IPS-20b (cell line): ENCODE data around the gene ADAM10.

Source experiments
- H3K27ac ChIP-seq: one replicate; pipeline ENCODE4 v1.5.1; 2013; ENCODE audit warnings: low read length
- H3K27me3 ChIP-seq: 2 replicates; pipeline ENCODE4 v1.6.1; 2013; ENCODE audit warnings: mild to moderate bottlenecking, low read length, inconsistent platforms; ENCODE audit not compliant: insufficient read depth
- H3K36me3 ChIP-seq: 2 replicates; pipeline ENCODE4 v1.6.1; 2013; ENCODE audit warnings: low read depth, mild to moderate bottlenecking, inconsistent platforms, low read length, moderate library complexity; ENCODE audit not compliant: insufficient read depth
- H3K4me1 ChIP-seq: 2 replicates; pipeline ENCODE4 v1.6.1; 2013; ENCODE audit warnings: mild to moderate bottlenecking, control low read depth, inconsistent platforms, low read length, moderate library complexity; ENCODE audit not compliant: insufficient read depth
- H3K4me3 ChIP-seq: 2 replicates; pipeline ENCODE4 v1.5.1; 2013; ENCODE audit warnings: mild to moderate bottlenecking, low read length, inconsistent platforms
- H3K9ac ChIP-seq: 2 replicates; pipeline ENCODE4 v1.6.1; 2013; ENCODE audit warnings: low read depth, mild to moderate bottlenecking, inconsistent platforms, low read length, moderate library complexity
- H3K9me3 ChIP-seq: 2 replicates; pipeline ENCODE4 v1.6.1; 2013; ENCODE audit warnings: mild to moderate bottlenecking, low read depth, low read length, inconsistent platforms; ENCODE audit not compliant: insufficient read depth

The ADAM10 gene

GRCh38 chr15:58585693-58586443 is 163.6 kb downstream of the ADAM10 start:
- Histone ChIP-seq H3K36me3 (no peaks in the 10 kb centered on the region), H3K9me3 (no peaks in the 10 kb centered on the region), H3K27me3 (no peaks in the 10 kb centered on the region), H3K27ac (no peak overlapping the region), H3K4me3 (no peak overlapping the region), H3K9ac (no peak overlapping the region), H3K4me1 (no peaks in the 10 kb centered on the region)

GRCh38 chr15:58584789-58585461 is 164.6 kb downstream of the ADAM10 start:
- H3K4me1 ChIP-seq, result no peaks in the 10 kb centered on the region
- H3K9me3 ChIP-seq, result no peaks in the 10 kb centered on the region
- no peaks in the 10 kb centered on the region for H3K36me3 ChIP-seq
- no peak overlapping the region for H3K9ac ChIP-seq
- H3K4me3 ChIP-seq, result no peak overlapping the region
- H3K27me3 ChIP-seq, result no peaks in the 10 kb centered on the region
- H3K27ac ChIP-seq, result no peak overlapping the region

- H3K9me3 ChIP-seq, result no peaks in the 10 kb centered on the region
- H3K36me3 ChIP-seq, result no peaks in the 10 kb centered on the region
- no peaks in the 10 kb centered on the region for H3K27me3 ChIP-seq
- no peak overlapping the region for H3K9ac ChIP-seq
- no peak overlapping the region for H3K4me3 ChIP-seq
- no peaks in the 10 kb centered on the region for H3K4me1 ChIP-seq
- H3K27ac ChIP-seq, result no peak overlapping the region
Measured at GRCh38 chr15:58583171-58583908, 166.2 kb downstream of the ADAM10 start.

GRCh38 chr15:58582160-58582559 is 167.3 kb downstream of the ADAM10 start:
- Histone ChIP-seq H3K27ac (no peak overlapping the region), H3K36me3 (no peaks in the 10 kb centered on the region), H3K4me1 (no peaks in the 10 kb centered on the region), H3K27me3 (no peaks in the 10 kb centered on the region), H3K4me3 (no peak overlapping the region), H3K9ac (no peak overlapping the region), H3K9me3 (no peaks in the 10 kb centered on the region)

- H3K36me3 ChIP-seq, result no peaks in the 10 kb centered on the region
- H3K4me3 ChIP-seq, result no peak overlapping the region
- no peaks in the 10 kb centered on the region for H3K9me3 ChIP-seq
- no peaks in the 10 kb centered on the region for H3K27me3 ChIP-seq
- no peak overlapping the region for H3K27ac ChIP-seq
- no peak overlapping the region for H3K9ac ChIP-seq
- H3K4me1 ChIP-seq, result no peaks in the 10 kb centered on the region
Measured at GRCh38 chr15:58576657-58577056, 172.8 kb downstream of the ADAM10 start.

GRCh38 chr15:58575045-58575786 is 174.3 kb downstream of the ADAM10 start:
- Histone ChIP-seq H3K4me3 (no peak overlapping the region), H3K27ac (no peak overlapping the region), H3K9me3 (no peaks in the 10 kb centered on the region), H3K9ac (no peak overlapping the region), H3K27me3 (no peaks in the 10 kb centered on the region), H3K36me3 (no peaks in the 10 kb centered on the region), H3K4me1 (no peaks in the 10 kb centered on the region)

- Histone ChIP-seq H3K36me3 (no peaks in the 10 kb centered on the region), H3K27me3 (no peaks in the 10 kb centered on the region), H3K4me3 (no peak overlapping the region), H3K9ac (no peak overlapping the region), H3K27ac (no peak overlapping the region), H3K4me1 (no peaks in the 10 kb centered on the region), H3K9me3 (no peaks in the 10 kb centered on the region)
Measured at GRCh38 chr15:58574631-58575030, 174.9 kb downstream of the ADAM10 start.

GRCh38 chr15:58573270-58573669 is 176.2 kb downstream of the ADAM10 start:
- Histone ChIP-seq H3K9me3 (no peaks in the 10 kb centered on the region), H3K4me1 (no peaks in the 10 kb centered on the region), H3K27me3 (no peaks in the 10 kb centered on the region), H3K36me3 (no peaks in the 10 kb centered on the region), H3K27ac (no peak overlapping the region), H3K4me3 (no peak overlapping the region), H3K9ac (no peak overlapping the region)

- Histone ChIP-seq H3K36me3 (no peaks in the 10 kb centered on the region), H3K27ac (no peak overlapping the region), H3K9ac (no peak overlapping the region), H3K27me3 (no peaks in the 10 kb centered on the region), H3K4me1 (no peaks in the 10 kb centered on the region), H3K9me3 (no peaks in the 10 kb centered on the region), H3K4me3 (no peak overlapping the region)
Measured at GRCh38 chr15:58572521-58572920, 177.0 kb downstream of the ADAM10 start.

GRCh38 chr15:58571491-58571890 is 178.0 kb downstream of the ADAM10 start:
- Histone ChIP-seq H3K9ac (no peak overlapping the region), H3K27ac (no peak overlapping the region), H3K4me3 (no peak overlapping the region), H3K36me3 (no peaks in the 10 kb centered on the region), H3K4me1 (no peaks in the 10 kb centered on the region), H3K9me3 (no peaks in the 10 kb centered on the region), H3K27me3 (no peaks in the 10 kb centered on the region)

- H3K27ac ChIP-seq, result no peak overlapping the region
- H3K36me3 ChIP-seq, result no peaks in the 10 kb centered on the region
- H3K27me3 ChIP-seq, result no peaks in the 10 kb centered on the region
- no peak overlapping the region for H3K9ac ChIP-seq
- no peaks in the 10 kb centered on the region for H3K4me1 ChIP-seq
- no peaks in the 10 kb centered on the region for H3K9me3 ChIP-seq
- no peak overlapping the region for H3K4me3 ChIP-seq
Measured at GRCh38 chr15:58569455-58569854, 180.1 kb downstream of the ADAM10 start.
